DOHH2 (cell line): ENCODE measurements around the gene C20orf204.

Experiments used
- H3F3A ChIP-seq: fragments of 200-600 bp; sonication (generic), shearing (Covaris generic); 2 replicates; pipeline ENCODE4 v1.6.0; 2016; ENCODE audit warnings: antibody characterized with exemption, mild to moderate bottlenecking; ENCODE audit not compliant: control insufficient read depth, insufficient read depth
- H3K27ac ChIP-seq: fragments of 200-600 bp; sonication (generic); 2 replicates; pipeline ENCODE4 v1.5.1; 2014; ENCODE audit warnings: low read depth, mild to moderate bottlenecking, low read length, moderate library complexity
- H3K27me3 ChIP-seq: fragments of 200-600 bp; sonication (generic); 2 replicates; pipeline ENCODE4 v1.6.1; 2014; ENCODE audit warnings: mild to moderate bottlenecking, low read length, mixed read lengths; ENCODE audit not compliant: control insufficient read depth
- H3K36me3 ChIP-seq: fragments of 200-600 bp; sonication (generic); 2 replicates; pipeline ENCODE4 v1.6.1; 2014; ENCODE audit warnings: mild to moderate bottlenecking, low read length, moderate library complexity, mixed read lengths; ENCODE audit not compliant: control insufficient read depth
- H3K4me1 ChIP-seq: fragments of 200-600 bp; sonication (generic); 2 replicates; pipeline ENCODE4 v1.6.1; 2014; ENCODE audit warnings: mild to moderate bottlenecking, low read length, mixed read lengths; ENCODE audit not compliant: control insufficient read depth
- H3K4me2 ChIP-seq: fragments of 200-600 bp; sonication (generic); 2 replicates; pipeline ENCODE4 v1.6.0; 2014; ENCODE audit warnings: mild to moderate bottlenecking, low read length, moderate library complexity
- H3K4me3 ChIP-seq: fragments of 200-600 bp; sonication (generic); 2 replicates; pipeline ENCODE4 v1.5.1; 2014; ENCODE audit warnings: mild to moderate bottlenecking, low read length, mixed read lengths
- H3K79me2 ChIP-seq: fragments of 200-600 bp; sonication (generic); 2 replicates; pipeline ENCODE4 v1.6.1; 2014; ENCODE audit warnings: mild to moderate bottlenecking, low read length, mixed read lengths; ENCODE audit not compliant: control insufficient read depth
- H3K9me2 ChIP-seq: fragments of 200-600 bp; sonication (generic); replicated peaks from 2 replicates; pipeline ENCODE4 v1.6.1; 2014; ENCODE audit warnings: mild to moderate bottlenecking, low read length, mixed read lengths; ENCODE audit not compliant: control insufficient read depth
- H3K9me3 ChIP-seq: fragments of 200-600 bp; sonication (generic); 2 replicates; pipeline ENCODE4 v1.6.1; 2014; ENCODE audit warnings: antibody characterized with exemption, low read length, mixed read lengths; ENCODE audit not compliant: control insufficient read depth, insufficient read depth
- H4K20me1 ChIP-seq: fragments of 200-600 bp; sonication (generic); 2 replicates; pipeline ENCODE4 v1.6.0; 2014; ENCODE audit warnings: low read depth, mild to moderate bottlenecking, antibody characterized with exemption, low read length, moderate library complexity; ENCODE audit not compliant: control insufficient read depth, insufficient read depth
- CTCF ChIP-seq: fragments of 200-600 bp; sonication (generic); IDR thresholded peaks from one replicate; pipeline ENCODE4 v1.5.1; 2014; ENCODE audit warnings: antibody characterized with exemption, mild to moderate bottlenecking, low read depth, low read length; ENCODE audit not compliant: poor library complexity, severe bottlenecking
- EZH2phosphoT487 ChIP-seq: fragments of 200-600 bp; sonication (generic); IDR thresholded peaks from 2 replicates; pipeline ENCODE4 v1.6.1; 2017; ENCODE audit warnings: borderline replicate concordance, mild to moderate bottlenecking, antibody characterized with exemption, low read length, moderate library complexity, mixed read lengths

The C20orf204 gene

GRCh38 chr20:64048402-64049044 is 12.5 kb downstream of the C20orf204 start:
- Histone ChIP-seq H3F3A (peaks cover 7% of the 10 kb centered on the region), H3K4me2 (no peak overlapping the region), H3K4me3 (no peak overlapping the region), H3K36me3 (no peaks in the 10 kb centered on the region), H3K9me3 (no peaks in the 10 kb centered on the region), H3K79me2 (no peaks in the 10 kb centered on the region), H3K27ac (no peak overlapping the region), H4K20me1 (no peaks in the 10 kb centered on the region), H3K27me3 (peaks cover 35% of the 10 kb centered on the region), H3K4me1 (no peaks in the 10 kb centered on the region; the same call in 1 of the 2 replicates), H3K9me2 (no peaks in the 10 kb centered on the region)
- TF ChIP-seq EZH2phosphoT487 (no peak), CTCF (no peak)

GRCh38 chr20:64049060-64049877 is 13.3 kb downstream of the C20orf204 start, which contains the start of gene SOX18:
Gene SOX18, minus strand, starts transcription at chr20:64049639. Its CDS starts 123 bp downstream, at chr20:64049516.
- no peaks in the 10 kb centered on the region for H3K36me3 ChIP-seq
- no peaks in the 10 kb centered on the region; the same call in 1 of the 2 replicates for H3K4me1 ChIP-seq

GRCh38 chr20:64049878-64050260 is 13.9 kb downstream of the C20orf204 start:
- Histone ChIP-seq H3K36me3 (no peaks in the 10 kb centered on the region), H3F3A (no peaks in the 10 kb centered on the region), H3K27ac (no peak overlapping the region), H3K9me2 (no peaks in the 10 kb centered on the region), H3K27me3 (peaks cover 45% of the 10 kb centered on the region), H3K79me2 (no peaks in the 10 kb centered on the region), H3K9me3 (no peaks in the 10 kb centered on the region), H4K20me1 (no peaks in the 10 kb centered on the region), H3K4me2 (no peak overlapping the region; the same call in 1 of the 2 replicates), H3K4me3 (no peak overlapping the region), H3K4me1 (no peaks in the 10 kb centered on the region; the same call in 1 of the 2 replicates)
- no peak for TF ChIP-seq CTCF
- TF ChIP-seq EZH2phosphoT487, result peak; percentile 78; the same call in 1 of the 2 replicates

More at GRCh38 chr20:64049060-64049877, 13.3 kb downstream of the C20orf204 start, which contains the start of gene SOX18:
- no peak for TF ChIP-seq EZH2phosphoT487
- TF ChIP-seq CTCF, result no peak
- H3F3A ChIP-seq, result no peaks in the 10 kb centered on the region; the same call in 1 of the 2 replicates
- no peaks in the 10 kb centered on the region for H3K9me3 ChIP-seq
- no peak within 1 kb of the TSS; the same call in 1 of the 2 replicates for H3K4me2 ChIP-seq
- H3K27ac ChIP-seq, result no peak within 1 kb of the TSS
- no peak within 1 kb of the TSS for H3K4me3 ChIP-seq
- no peaks in the 10 kb centered on the region for H4K20me1 ChIP-seq
- peaks cover 41% of the 10 kb centered on the region for H3K27me3 ChIP-seq
- no peaks in the 10 kb centered on the region for H3K79me2 ChIP-seq
- H3K9me2 ChIP-seq, result no peaks in the 10 kb centered on the region
